ENCODE data around the gene ATP6V1D. TPM values are rescaled to one million over a fixed set of nuclear protein-coding genes. Genes with fewer than 3 reads are reported as not detected.
A peak's percentile ranks its signal among the peaks of the same experiment; 100 is the strongest.
"Not testable (repeated sequence)": the region's sequence is repeated elsewhere in the genome, so short reads cannot be mapped to it uniquely, and the experiment has no call there.

Gene ATP6V1D
- total RNA-seq, 1 donor from 2014 or later = 84.6 TPM

DNA sequence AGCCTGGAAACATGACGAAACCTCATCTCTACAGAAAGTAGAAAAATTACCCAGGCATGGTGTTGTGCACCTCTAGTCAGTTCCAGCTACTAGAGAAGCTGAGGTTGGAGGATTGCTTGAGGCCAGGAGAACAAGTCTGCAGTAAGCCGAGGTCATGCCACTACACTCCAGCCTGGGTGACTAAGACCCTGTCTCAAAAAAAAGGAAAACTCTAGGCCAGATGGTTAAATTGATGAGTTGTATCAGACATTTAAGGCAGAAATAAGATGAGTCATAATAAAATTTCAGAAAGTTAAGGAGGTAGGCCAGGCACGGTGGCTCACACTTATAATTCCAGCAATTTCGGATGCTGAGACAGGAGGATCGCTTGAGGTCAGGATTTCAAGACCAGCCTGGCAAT, 11.2 kb upstream of the ATP6V1D start:
- no peak for DNase-seq

DNA sequence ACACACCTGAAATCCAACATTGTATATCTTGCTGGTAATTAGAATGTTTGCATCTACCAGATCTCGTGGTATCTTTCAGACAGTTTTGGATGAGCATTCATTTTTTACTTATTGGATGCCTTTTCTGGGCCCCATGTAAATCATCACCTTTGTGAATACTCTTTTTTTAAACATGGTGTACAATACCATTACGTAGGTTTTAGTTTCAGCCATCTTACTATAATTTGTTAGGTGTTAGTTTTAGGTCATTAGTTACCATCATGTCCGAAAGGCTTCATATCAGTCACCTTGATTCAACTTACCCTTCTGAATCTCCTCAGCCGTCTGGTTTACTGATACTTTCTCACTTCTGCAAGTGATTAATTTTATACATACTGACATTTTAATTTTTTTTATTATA, 5.9 kb upstream of the ATP6V1D start:
- no peak for DNase-seq

DNA sequence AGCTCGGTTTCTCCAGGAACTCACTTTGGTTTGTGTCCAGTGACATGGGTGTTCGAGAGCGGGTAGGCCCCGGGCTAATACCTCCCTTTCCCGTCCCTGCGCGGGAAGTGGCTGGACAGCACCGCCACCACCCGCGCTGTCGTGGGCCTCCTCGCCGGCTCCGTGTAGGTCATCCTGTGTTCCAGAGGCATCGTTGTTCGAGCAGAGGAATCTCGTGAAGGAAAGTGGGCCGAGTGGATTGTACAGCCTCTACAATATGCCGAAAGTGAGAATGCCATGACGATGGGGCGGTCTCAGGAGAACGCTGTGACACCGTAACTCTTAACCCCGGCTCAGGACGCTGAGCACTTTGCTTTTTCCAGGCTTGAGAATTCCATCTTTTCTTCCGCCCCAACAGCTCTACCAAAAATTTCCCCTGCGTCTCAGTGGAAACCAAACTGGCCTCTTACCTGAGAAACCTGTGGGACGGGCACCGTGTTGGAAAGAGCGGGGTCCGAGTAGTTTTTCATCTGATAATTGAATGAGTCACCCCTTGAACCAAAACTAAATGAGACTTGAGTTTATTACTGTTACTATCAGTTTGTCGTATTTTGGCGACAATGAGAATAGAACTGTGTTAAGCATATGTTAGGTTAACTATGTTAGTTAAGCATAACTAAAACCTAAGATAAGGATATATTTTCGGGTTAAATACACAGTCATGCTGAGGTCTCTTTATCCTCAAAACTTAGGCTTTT, 1.0 kb upstream of the ATP6V1D start:
- no peak for DNase-seq

DNA sequence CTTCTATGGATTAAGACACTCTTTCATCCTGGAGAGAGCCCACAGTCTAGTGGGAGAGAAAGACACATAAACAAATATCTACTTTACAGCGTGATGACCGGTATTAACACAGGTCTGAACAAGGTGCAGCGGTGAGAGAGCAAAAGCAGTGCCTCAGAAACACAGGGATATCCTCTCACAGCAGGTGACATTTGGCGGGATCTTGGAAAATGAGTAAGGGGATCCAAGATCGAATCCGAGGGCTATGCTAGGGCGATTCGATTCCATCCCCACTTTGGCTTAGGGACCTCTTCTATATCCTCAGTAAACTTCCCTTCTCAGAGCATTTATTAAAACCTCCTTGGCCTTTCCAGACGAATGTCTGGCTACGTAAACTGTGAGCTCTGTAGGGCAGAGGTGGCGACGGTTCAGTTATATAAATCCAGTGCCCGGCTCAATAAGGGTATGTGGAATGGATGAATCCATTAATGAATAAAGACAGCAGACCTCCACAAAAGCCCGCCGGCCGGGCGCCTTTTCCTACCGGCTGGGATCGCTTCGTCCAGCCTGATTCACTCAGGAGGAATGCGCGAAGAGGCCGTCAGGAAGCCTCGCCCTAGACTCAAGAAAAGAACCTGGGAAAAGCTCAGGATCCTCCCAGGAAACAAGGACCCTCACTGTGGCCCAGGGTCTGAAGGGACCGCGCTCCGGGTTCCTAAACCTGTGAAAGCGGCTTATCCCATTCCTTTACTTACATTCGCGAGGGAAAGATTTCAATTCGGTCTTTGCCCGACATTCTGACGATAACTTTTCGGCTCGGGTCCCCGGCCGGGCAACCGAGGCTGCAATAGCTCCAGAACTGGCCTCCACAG, 455 bp downstream of the ATP6V1D start:
- peak; percentile 69 for DNase-seq

- no peak for DNase-seq
Measured at GRCh38 chr14:67357969-67358354, 1.6 kb downstream of the ATP6V1D start.

DNA sequence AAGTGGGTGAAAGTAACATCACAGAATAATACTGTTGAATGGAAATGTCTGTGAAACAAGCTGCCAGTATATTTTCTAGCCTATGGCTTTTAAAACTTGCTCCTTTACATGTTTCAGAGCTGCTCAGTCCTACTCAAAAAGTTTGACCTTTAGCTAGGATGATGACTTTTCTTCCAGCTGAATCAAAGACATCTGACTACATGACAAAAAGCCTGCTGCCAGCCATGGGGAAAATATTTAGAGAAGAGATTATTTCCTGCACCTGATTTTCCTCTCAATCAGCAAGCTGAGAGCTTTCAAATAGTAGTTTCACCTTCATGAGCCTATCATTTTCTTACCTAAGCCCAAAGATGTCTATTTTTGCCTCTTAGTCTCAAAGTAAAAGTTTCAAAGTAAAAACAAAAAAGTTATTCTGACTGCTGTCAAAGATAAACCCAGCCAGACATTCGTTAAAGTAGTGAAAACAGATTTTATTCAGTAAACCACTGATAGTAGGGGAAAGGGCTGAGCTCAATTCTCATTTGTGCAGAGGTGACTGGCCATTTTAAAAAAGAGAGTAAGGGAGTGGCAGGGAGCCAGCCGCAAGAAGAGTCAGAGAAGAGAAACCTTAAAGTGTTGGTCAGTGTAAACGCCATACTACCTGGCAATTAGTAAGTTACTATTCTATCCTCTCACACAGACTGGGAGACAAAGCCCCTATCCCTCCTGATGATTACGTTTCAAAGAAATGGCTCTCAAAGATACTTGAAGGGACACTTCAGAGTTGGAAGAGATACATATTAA, 2.2 kb downstream of the ATP6V1D start:
- DNase-seq = no peak

GRCh38 chr14:67352055-67352454, 7.5 kb downstream of the ATP6V1D start:
- no peak for DNase-seq

GRCh38 chr14:67345583-67345982, 14.0 kb downstream of the ATP6V1D start:
- DNase-seq = no peak

DNA sequence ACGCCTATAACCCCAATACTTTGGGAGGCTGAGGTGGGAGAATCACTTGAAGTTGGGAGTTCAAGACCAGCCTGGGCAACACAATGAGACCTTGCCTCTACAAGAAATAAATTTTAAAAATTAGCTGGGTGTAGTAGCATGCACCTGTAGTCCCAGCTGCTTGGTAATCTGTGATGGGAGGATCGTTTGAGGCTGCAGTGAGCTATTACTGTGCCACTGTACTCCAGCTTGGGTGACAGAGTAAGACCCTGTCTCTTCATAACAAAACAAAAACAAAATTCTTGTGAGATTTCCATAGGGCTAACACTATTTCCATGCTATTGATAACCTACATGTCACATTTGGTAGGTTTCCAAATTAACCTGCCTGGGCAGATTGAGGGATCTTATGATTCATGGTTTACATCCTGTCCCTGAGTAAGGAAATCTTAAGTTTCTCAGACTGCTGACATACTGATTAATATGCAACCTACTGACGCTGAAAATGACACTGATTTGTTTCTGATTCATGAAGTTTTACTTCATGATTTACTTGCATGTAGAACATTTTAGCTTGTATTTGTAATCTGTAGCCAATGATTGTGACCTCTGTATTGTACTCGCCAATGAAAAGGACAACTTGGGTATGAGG, 15.9 kb downstream of the ATP6V1D start:
- peak; percentile 64 for DNase-seq

- DNase-seq = not testable (repeated sequence)
Measured at GRCh38 chr14:67341231-67341630, 18.4 kb downstream of the ATP6V1D start.

- DNase-seq = peak; percentile 64
Measured at GRCh38 chr14:67335781-67336180, 23.8 kb downstream of the ATP6V1D start.

DNA sequence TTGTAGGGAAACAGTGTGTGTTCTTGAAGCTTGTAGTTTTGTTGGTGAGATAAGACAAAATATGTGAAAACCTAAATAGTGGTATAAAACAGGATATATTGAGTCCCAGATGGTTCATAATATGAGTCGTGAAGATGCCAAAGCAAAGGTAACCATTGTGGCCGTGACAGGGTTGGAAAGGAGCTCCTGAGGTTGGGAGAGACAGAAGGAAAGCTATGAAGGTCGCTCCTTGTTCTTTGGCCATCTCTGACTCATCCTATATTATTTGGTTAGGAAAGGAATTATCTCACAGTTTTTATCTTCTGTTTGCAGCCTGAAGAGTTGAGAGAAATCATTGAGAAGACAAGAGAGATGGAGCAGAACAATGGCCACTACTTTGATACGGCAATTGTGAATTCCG, 27.1 kb downstream of the ATP6V1D start:
- DNase-seq = no peak

DNA sequence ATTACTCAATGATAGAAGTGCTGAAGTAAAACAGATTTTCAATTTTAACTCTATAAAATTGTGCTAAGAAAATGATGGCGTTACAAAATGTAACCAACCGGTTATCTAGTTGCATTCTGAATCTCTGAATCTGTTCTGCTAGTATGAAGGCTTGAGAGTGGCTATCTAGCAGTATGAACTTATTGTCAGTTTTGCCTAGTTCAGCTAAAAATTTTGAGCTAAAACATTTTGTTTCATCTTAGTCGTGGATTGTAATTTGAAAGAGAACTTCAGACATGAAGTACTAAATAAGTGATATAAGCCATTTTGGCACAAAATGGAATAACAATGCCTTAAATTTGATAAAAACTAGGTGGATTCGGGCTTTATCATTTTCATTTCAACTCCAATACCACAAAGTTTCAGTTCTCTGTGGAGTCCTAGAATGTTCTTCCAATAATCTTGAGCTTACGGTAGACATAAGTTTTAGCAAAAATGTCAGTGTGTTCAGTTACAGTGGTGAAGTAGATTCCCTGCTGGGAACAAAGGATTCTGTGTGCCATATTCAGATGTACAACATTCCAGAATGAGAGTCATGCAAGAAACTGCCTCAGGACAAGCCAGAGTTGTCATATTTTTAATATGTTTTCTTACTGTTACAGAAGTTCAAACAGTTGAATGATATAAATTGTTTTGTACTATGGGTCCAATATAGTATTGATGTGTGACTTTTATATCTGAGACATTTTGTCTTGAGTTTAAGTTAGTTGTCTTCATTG, 28.1 kb downstream of the ATP6V1D start:
- DNase-seq = no peak

GRCh38 chr14:67329666-67330065, 29.9 kb downstream of the ATP6V1D start:
- DNase-seq = not testable (repeated sequence)

DNA sequence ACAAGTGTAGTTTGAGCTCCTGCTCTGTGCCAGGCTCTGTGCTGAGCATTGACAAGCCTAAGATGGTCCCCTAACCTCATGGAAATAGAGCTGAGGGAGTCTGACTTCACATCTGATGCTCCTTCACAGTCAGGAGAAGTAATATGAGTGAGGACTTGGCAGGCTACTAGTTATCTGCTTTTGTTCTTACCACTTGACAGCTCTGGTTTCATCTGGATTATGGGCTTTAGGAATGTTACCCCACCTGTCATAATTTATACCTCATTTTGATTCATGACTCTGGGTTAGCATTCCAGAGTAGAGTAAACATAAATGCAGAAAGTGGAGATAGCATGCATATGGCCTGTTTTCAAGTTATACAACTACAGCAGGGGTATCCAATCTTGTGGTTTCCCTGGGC, 40.5 kb downstream of the ATP6V1D start:
- DNase-seq = no peak

- no peak for DNase-seq
Measured at GRCh38 chr14:67317822-67318221, 41.8 kb downstream of the ATP6V1D start.

DNA sequence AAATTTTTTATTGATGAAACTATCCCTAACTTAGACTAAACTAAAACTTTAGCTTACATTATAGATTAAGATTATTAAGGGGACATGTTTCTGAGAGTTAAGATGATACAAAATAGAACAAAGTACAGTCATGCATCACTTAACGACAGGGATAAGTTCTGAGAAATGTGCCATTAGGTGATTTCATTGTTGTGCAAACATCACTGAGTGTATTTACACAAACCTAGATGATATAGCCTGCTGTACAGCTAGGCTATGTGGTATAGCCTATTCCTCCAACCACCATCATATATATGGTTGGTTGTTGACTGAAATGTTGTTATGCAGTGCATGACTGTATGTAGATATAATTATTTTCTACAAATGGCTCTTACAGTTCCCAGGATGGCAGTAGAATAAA, 46.5 kb downstream of the ATP6V1D start:
- DNase-seq = no peak

DNA sequence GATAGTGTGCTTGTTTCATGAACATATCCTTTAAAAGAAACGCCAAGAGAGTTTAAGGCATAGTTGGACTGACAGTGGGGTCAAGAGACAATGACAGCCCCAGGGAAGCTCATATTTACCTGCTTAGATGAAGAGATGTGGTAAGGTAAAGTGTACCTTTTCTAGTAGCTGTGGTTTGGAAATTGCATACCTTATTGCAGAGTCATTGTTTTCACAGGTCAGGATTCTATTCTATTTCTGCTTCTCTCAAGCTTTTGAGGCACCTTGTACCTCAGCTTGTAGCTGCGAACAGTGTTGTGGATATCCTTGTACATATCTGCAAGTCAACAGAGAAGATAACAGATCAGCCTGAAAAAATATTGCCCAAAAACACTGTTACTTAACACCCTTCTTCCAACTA, 47.7 kb downstream of the ATP6V1D start:
- DNase-seq = no peak

All from dermis blood vessel endothelial cell (primary cell).